K562 (cell line): ENCODE results near the gene WASL.

ENCODE experiments used
- EZH2 ChIP-seq: IDR thresholded peaks from 2 replicates; pipeline ENCODE4 v1.6.1; 2012; ENCODE audit warnings: low read depth, mild to moderate bottlenecking, inconsistent platforms, low read length, borderline replicate concordance
- NR1H2 ChIP-seq: sonication (generic); formaldehyde crosslinking; IDR thresholded peaks from 2 replicates; pipeline ENCODE4 v1.4.0; 2020; ENCODE audit warnings: mild to moderate bottlenecking, missing genetic modification reagents
- PHB2 ChIP-seq: fragments of 450-650 bp; IDR thresholded peaks from 2 replicates; pipeline ENCODE4 v1.6.1; 2017; ENCODE audit warnings: low read depth
- ZNF24 ChIP-seq: fragments of 450-650 bp; IDR thresholded peaks from 2 replicates; pipeline ENCODE4 v1.6.1; 2016

DNA sequence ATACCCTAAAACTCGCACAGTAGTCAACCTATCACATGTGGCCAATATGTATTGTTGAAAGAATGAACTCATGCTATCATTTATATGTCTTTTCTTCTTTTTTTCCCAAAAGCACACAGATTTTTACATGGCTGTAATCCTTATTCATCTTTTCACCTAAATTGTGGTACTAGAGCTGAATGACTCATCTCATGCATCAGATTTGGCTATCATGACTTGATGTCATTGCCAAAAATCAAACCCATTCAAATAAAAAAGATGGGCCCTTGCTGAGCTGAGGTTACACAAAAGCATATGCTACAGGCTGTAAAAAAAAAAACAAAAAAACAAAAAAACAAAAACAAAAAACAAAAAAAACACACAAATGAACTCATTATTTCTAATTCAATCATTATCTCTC lies 96.4 kb downstream of the WASL start:
- TF ChIP-seq NR1H2 (CRISPR knock-in tag): no peak
- TF ChIP-seq ZNF24: no peak
- TF ChIP-seq EZH2: no peak
- TF ChIP-seq PHB2: no peak
